HEK293T (cell line): ENCODE data around the gene C6orf47.

ENCODE experiments used
- FOXA1 ChIP-seq: fragments of 450-650 bp; IDR thresholded peaks from 2 replicates; pipeline ENCODE4 v1.6.1; 2016; ENCODE audit warnings: mild to moderate bottlenecking
- HDGF ChIP-seq: fragments of 450-650 bp; IDR thresholded peaks from 2 replicates; pipeline ENCODE4 v1.6.1; 2017; ENCODE audit warnings: antibody characterized with exemption, borderline replicate concordance
- ZNF384 ChIP-seq: fragments of 450-650 bp; IDR thresholded peaks from 2 replicates; pipeline ENCODE4 v1.6.1; 2016
- TF ChIP-seq, protein P1 (sequence below): fragments of 450-650 bp; IDR thresholded peaks from 2 replicates; pipeline ENCODE4 v1.6.1; 2016

DNA sequence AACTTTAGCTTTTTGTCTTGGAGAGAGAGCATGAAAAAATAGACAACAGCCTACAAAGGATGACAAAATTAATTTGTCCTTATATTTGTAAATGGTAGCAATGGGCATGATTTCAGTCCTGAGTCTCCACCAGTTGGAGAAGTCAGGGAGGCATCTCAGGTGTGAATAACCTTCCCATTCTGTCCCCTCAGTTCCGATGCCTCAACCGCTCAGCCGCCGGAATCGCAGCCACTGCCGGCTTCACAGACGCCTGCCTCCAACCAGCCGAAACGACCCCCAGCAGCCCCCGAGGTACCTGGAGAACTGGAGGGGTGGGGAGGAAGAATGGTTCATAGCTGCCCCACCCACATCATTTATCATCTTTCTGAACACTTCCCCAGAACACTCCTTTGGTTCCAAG is 36.5 kb downstream of the C6orf47 start:
- TF ChIP-seq, protein P1, sequence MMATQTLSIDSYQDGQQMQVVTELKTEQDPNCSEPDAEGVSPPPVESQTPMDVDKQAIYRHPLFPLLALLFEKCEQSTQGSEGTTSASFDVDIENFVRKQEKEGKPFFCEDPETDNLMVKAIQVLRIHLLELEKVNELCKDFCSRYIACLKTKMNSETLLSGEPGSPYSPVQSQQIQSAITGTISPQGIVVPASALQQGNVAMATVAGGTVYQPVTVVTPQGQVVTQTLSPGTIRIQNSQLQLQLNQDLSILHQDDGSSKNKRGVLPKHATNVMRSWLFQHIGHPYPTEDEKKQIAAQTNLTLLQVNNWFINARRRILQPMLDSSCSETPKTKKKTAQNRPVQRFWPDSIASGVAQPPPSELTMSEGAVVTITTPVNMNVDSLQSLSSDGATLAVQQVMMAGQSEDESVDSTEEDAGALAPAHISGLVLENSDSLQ = no peak
- TF ChIP-seq ZNF384 (no peak), FOXA1 (no peak), HDGF (no peak)
